ENCODE results near the gene OLFM2.
"Not testable (repeated sequence)": the region's sequence is repeated elsewhere in the genome, so short reads cannot be mapped to it uniquely, and the experiment has no call there.

OLFM2 gene

DNA sequence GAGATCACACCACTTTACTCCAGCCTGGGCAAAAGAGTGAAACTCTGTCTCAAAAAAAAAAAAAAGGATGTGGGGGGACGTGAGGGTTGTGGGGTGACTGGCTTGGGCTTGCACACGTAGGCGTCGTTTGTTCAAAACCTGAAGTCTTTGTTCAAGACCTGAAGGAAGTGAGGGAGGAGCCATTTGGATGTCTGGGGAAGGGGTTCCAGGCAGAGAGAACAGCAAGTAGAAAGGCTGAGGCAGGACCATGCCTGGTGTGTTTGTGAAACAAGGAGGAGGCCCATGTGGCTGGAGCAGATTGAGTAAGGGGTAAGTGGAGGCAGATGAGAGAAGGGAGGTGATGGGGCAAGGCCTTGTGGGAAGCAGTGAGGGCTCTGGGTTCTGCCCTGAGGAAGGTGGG lies 73.4 kb downstream of the OLFM2 start:
- DNase-seq (ENCODE audit: low read depth in 2 of 2) = no peak

DNA sequence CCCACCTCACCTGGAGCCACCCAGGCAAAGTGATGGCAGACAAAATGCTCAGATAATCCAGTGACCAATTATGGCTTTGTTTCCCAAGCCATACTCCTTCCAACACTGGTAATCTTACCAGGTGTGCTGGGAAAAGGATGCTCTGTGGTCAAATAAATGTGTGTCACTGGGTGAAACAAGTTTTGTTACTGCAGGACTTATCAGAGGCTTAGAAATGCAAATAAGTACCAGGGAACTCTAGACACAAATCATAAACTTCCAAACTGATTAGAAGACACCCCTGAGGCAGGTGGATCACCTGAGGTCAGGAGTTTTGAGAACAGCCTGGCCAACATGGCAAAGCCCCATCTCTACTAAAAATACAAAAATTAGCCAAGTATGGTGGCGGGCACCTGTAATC lies 74.8 kb downstream of the OLFM2 start:
- no peak for DNase-seq (ENCODE audit: low read depth in 2 of 2)

DNA sequence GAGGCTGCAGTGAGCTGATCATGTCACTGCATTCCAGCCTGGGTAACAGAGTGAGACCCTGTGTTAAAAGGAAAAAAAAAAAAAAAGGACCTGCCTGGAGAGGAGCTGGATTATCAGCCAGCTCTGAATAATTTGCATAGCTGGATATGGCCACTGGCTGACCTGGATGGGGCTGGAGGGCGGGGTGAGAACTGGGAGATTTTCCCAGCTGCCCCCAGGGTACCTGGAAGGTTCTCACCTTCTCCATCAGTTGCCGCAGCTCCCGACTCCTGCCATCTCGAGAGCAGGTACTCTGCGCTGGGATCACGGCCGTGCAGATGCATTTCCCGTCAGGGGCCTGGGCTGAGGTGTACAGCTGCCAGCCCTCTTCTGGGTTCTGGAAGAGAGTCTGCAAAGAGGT lies 75.9 kb downstream of the OLFM2 start:
- DNase-seq (ENCODE audit: low read depth in 2 of 2) = no peak

DNA sequence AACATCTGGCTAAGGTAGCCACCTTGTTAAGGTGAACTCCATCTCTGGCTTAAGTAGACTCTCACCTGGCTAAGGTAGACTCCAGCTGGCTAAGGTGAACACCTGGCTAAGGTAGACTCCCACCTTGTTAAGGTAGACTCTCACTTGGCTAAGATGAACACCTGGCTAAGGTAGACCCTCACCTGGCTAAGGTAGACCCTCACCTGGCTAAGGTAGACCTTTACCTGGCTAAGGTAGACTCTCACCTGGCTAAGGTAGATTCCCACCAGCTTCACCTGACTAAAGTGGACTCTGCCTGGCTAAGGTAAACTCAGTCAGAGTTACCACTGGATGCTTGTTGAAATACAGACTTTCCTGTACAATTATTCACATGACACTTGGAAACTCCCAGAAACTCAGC lies 77.5 kb downstream of the OLFM2 start:
- no peak for DNase-seq (ENCODE audit: low read depth in 2 of 2)

DNA sequence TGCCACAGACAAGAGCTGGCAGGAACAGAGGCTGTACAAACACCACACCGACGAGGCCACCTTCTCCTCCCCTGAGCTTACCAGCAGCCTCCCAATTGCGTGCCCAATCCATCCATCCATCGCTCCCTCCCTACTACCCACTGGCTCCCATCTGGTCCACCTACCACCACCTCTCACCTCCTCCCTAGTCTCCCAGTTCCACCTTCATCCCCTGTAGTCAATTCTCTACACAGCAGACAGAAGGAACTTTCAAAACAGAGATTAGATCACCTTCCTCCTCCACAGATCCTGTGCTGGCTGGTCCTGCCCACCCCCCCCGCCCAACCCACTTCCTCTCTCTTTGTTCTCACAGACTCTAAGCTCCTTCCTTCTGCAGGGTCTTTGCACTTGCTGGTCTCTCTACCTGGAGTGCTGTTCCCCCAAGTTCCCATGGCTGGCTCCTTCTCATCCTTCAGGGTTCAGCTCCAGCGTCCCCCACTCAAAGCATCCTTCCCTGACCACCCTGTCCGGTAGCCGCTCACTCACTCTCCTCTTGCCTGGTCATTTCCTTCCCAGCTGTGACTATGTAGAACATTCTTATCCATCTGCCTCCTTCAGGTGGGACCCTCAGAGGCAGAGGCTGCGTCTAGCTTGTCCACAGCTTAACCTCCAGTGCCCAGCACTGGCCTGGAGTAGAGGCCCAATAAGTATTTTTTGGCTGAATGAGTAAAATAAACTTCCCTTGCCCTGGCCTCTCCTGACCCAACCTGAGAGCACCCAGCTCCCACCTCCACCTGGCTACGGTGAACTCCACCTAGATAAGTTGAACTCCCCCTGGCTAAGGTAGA lies 78.2 kb downstream of the OLFM2 start:
- DNase-seq (ENCODE audit: low read depth in 2 of 2) = no peak

DNA sequence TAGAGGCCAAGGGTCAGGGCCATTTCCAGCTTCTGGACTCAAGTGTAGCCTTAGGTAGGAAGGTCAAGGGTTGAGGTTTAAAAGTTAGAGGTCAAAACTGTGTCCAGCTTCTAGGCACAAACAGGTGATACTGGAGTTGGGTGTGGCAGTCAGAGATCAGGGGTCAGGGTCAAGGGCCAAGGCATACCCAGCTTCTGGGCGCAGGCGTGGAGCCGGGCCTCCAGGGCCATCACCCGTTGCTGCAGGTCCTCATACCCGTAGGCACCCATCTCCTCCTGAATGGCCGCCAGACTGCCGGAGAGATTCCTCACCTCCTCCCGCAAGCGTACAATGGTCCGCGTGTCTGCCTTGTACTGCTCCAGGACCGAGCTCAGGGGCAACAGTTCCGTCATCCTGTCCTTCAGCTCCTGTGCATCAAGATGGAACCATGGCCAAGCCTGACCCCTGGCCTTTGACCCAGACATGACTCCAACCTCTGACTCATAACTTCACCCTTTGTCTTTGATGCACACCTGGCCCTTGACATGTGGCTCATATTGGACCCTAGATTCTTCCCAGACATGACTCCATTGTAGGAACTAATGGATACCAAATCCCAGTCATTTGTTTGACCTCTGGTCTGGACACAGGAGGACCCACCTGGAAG lies 79.1 kb downstream of the OLFM2 start:
- DNase-seq (ENCODE audit: low read depth in 2 of 2) = no peak

DNA sequence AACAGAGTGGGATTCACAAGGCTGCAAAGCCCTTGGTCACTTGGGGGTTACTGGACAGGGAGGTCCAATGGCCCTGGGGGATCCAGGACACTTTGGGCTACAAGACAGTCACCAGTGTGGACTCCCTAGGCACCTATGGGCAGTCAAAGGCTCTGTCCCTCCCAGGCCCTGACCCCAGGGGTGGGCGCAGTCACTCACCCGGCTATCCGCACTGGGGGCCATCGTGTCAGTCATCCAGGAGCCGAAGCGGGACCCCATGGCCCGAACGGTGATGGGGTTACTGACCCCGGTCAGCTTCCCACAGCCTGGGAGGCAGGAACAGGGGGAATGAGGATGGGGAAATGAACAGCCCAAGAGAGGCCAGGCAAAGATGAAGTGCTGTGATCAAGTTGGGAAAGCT lies 79.7 kb downstream of the OLFM2 start:
- no peak for DNase-seq (ENCODE audit: low read depth in 2 of 2)

DNA sequence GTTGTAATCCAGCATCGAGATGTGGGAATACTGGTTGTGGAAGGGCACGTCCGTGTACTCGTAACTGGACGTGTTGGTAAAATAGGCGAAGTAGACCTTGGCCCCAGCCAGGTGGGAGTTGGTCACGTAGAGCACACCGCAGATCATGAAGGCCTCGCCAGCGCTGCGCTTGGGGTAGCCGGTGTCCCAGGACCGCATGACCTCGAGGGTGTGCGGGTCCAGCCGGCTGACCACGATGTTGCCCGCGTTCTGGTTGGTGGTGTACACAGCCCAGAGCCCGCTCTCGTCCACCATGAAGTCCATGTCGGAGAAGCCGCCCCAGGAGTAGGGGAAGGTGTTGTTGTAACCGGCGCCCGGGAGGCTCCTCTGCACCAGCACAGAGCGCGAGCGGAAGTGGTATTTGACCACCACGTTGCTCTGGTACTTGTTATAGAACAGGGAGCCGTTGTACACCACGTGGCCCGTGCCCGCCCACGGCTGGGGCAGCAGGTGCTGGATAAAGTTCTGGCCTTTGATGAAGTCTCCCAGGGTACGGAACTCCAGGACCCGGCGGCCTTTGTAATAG lies 82.0 kb downstream of the OLFM2 start:
- no peak for DNase-seq (ENCODE audit: low read depth in 2 of 2)

DNA sequence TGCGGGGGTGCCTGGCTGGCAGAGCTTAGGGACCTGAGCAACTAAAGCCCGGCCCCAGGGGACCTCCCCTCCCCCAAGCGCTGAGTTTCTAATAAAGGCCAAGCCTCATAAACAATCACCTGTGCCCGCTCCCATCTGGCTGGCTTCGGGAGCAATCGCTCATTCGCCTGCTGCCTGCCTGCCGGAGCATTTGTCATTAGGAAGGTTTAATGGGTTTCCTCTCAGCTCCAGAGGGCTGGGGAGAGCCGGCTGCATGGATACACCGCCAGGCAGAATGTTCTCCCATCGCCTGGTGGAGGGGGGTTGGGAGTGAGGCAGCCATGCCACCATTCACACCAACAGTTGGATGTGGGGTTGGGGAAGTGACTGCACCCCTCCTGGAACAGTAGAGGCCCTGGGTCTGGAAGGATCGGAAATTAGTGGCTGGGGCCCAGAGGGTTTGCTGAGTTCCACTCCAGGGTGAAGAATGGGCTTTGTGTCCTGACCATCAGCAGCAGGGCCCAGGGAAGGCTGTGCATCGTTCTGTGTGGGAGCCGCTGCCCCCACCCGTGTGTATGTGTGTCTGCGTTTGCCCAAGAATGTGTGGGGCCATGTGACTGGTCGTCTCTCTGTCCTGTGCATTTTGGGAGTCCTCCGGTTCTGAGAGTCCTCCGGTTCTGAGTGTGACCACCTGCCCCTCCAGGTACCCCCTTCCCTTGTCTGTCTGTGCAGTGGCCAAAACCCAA lies 85.9 kb downstream of the OLFM2 start:
- DNase-seq (ENCODE audit: low read depth in 2 of 2) = no peak

DNA sequence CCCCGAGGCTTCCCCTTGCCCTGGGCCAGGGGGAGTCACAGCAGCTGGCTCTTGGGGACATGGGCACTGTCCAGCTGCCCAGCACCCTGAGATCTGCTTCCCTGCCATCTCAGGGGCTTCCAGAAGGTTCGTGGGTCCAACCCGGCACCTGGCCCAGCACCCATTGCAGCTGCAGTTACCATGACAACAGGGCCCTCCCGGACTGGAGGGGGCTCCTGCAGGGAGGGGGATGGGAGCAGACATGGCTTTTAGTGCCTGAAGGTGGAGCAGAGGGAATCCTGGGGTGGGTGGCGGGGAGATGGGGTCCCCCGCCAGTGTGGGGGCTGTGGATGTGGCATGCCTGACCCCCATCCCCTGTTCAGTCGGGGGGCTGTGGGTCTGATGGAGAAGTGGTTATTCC lies 86.5 kb downstream of the OLFM2 start:
- DNase-seq (ENCODE audit: low read depth in 2 of 2) = no peak

DNA sequence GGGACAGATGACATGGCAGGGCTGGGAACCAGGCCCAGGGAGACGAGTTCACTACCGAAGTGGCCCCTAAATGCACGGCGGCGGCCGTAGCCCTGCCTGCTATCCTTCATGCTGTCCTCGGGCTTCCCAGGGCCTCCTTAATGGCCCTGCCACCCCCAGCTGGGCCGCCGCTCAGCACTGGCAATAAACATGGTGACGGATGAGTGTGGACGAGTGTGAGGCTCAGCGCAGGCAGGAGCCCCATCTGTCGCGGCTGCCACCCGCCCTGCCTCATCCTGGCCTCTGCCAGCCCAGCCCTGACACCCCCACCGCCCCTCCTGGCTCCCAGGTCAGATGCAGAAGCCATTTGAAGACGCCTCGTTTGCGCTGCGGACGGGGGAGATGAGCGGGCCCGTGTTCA lies 87.6 kb downstream of the OLFM2 start:
- no peak for DNase-seq (ENCODE audit: low read depth in 2 of 2)

DNA sequence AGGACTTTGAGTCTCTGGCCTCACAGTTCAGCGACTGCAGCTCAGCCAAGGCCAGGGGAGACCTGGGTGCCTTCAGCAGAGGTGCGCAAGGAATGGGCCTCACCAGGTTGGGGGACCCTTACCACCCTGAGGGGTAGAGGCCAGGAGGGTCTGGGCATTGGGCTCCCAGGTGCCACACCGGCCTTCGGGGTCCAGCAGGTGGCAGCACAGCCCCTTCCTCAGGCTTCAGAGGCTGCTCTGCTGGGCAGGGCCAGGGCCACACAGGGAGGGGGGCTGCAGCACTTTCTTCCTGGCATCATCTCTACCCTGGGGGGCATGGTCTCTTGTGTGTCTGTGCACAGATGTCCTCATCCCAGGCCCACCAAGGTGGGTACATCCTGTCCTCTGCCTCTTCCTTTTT lies 88.3 kb downstream of the OLFM2 start:
- no peak for DNase-seq (ENCODE audit: low read depth in 2 of 2)

DNA sequence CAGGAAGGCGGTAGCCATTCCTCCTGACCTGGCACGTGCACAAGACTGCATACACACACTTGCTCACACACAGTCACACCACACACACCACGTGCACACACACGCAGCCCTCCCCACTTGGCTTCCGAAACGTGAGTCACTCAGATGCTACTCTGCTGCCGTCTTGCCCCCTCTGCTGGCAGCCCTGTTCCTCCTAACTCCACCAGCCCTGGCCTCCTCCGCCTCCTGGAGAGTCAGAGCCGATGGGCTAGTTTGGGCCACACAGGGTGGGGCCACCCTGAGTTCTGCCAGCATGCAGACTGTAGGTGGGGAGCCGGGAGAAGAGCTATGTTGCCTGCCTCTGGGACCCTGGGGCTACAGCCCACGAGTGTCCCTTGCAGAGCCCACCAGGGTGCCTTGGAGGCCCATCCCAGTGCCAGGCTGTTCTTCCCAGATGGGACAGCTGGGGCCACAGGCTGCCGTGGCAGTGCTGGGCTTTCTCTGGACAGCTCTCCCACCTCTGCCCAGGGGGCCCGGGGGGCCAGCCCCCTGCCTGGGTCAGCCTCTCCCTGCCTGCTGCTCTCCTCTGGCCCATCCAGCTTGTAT lies 89.1 kb downstream of the OLFM2 start:
- peak; percentile 75 to 78 for DNase-seq (ENCODE audit: low read depth in 2 of 2)

DNA sequence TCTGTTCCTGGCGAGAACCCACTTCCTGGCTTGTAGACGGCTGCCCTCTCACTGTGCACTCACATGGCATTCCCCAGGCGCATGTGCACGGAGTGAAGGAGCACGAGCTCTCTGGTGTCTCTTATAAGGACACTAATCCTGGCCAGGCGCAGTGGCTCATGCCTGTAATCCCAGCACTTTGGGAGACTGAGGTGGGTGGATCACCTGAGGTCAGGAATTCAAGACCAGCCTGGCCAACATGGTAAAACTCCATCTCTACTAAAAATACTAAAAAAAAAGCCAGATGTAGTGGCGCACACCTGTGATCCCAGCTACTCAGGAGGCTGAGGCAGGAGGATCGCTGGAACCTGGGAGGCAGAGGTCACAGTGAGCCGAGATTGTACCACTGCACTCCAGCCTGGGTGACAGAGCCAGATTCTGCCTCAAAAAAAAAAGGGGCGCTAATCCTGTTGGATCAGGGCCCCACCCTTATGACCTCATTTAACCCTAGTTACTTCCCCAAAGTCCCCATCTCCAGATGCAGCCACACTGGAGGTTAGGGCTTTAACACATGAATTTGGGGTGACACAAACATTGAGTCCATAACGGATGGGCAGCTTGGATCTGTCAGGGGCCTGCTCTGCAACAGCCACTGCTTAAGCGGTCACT lies 92.6 kb downstream of the OLFM2 start:
- DNase-seq (ENCODE audit: low read depth in 2 of 2) = not testable (repeated sequence)

DNA sequence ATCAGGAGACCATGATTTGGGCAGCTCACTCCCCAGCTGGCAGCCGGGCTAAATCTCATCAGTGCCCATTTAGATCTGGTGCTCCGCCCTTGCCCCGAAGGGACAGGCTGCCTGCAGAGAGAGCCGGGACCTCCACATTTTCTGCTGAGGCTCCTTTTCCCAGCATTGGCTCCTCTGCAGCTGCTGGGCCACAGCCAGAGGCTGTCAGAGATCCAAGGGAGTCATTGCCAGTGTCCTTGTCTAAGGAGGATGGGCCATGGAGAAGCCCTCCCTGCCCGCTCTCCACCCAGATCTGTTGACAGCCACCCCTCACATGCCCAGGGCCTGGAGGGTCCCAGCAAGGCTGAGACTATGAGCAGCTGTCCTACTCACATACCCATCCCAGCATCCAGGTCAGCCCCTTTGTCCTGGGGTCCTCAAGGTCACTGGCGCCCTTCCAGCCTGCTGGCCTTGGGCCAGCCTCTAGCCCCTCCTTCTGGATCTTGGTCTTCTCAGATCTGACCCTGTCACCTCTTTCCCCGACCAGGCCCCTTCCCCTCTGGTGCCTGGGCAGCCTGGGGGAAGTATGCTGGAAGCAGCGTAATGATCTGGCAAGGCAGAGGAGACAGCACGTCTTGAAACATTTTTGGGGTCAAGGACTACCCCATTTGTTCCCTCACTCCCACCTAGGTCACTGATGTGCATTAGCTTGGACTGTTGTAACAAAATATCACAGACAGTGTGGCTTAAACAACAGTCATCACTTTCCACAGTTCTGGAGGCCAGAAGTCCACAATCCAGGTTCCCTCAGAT lies 93.3 kb downstream of the OLFM2 start:
- DNase-seq (ENCODE audit: low read depth in 2 of 2) = no peak

DNA sequence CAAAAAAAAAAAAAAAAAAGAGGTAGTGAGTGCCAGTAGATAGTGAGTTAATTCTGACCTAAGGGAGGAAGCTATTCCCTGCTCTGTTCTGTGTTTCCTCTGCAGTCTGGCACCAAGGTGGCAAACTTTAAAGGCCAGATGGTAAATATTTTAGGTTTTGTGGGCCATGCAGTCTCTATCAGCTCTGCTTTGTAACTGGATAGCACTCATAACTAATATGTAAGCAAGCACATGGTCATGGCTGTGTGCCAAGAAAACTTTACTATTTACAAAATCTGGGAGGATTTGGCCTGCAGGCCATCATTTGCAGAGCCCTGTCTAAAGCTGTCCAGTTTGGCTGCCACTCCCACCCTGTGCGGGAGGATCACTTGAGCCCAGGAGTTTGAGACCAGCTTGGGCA lies 96.9 kb downstream of the OLFM2 start:
- no peak for DNase-seq (ENCODE audit: low read depth in 2 of 2)

DNA sequence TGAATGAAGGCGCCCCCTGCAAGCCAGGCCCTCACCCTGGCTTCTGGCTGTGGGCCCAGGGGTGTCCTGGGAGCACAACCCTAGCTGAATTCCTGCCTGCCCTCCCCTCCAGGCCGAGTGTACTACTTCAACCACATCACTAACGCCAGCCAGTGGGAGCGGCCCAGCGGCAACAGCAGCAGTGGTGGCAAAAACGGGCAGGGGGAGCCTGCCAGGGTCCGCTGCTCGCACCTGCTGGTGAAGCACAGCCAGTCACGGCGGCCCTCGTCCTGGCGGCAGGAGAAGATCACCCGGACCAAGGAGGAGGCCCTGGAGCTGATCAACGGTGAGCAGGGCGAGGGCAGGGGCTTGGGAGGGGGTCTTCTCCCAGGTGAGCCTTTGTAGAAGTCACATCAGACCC lies 98.0 kb downstream of the OLFM2 start:
- DNase-seq (ENCODE audit: low read depth in 2 of 2) = no peak

DNA sequence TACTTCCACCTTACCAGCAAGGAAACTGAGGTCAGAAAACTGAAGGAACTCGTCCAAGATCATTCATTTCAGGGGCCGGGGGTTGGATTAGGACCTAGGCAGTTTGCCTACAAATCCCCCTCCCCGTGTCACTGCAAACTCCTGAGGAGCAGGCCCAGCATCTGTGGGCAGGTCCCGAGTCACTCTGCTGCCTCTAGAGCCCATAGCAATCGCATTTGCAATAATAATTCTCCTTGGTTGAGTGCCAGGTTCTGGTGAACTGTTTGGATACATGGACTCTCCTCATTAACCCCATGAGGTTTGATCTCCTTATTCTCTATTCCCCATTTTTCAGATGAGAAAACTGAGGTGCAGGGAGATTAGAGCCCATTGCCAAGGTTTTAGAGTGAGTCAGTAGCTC lies 100.3 kb downstream of the OLFM2 start:
- peak in 1 of 2 experiments; percentile 4 for DNase-seq (ENCODE audit: low read depth in 2 of 2)

DNA sequence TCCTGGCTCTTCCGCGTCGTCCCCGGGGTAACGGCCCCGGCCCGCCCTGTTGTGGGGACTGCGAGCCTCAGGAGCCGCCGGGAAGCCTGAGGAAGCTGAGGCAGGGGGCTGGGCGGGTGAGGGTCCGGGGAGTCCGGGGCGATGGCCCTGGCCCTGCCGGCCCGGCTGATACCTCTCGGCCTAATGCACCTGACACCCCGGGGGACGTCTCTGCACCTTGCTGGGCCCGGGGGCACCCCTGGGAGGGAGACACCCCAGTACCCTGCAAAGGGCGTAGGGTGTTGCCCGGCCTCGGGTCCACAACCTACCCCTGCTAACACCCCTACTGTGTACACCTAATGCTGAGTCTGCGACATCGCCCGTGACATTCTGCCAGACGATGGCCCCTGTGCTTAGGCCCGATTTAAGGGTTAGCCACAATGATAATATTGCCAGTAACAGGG lies 100.8 kb downstream of the OLFM2 start:
- no peak for DNase-seq (ENCODE audit: low read depth in 2 of 2)

DNA sequence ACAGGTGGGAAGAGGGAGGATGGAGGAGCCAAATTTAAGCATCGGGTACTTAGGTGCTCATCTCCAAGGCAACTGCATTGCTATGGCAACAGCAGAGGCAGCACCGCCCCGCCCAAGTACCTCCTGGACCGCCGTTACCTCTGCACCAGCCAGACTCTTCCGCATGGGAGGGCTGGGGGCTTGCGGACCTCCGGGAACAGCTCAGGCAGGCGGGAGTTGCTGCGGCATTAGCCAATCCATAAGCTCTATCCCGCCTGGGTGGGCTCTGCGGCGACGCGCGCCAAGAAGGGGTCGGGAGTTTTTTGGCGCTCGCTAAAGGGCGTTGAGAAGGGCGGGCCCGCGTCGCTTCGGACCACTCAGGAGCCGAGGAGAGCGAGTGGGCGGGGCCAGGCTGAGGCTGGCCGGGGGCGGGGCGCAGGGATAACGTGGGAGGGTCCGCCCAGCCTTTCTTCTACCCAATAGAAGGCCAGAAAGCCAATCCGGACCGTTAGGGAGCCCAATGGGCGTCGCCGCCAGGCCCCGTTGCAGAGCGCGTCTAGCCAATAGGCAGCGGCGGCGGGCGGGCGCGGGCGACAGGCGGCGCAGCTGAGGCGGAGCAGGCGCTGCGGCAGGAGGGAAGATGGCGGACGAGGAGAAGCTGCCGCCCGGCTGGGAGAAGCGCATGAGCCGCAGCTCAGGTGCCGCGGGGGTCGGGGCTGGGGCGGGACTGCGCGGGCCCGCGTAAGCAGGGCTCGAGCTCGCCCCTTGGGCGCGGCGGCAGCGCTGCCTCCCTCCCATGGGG lies 101.4 kb downstream of the OLFM2 start, which contains the start of gene PIN1:
TSS of gene PIN1 (plus strand) at position 593 of the 781 bp plus-strand sequence. CDS start at position 620, 27 bp downstream.
- DNase-seq (ENCODE audit: low read depth in 2 of 2) = peak; percentile 95 to 96

All from fibroblast of skin of left biceps (primary cell).